Neural progenitor cell (in vitro differentiated cells): ENCODE results near the gene PAPPA2.

Source experiments
- CTCF ChIP-seq: fragments of 200-600 bp; sonication (generic); IDR thresholded peaks from 2 replicates; pipeline ENCODE4 v1.5.1; 2017; ENCODE audit warnings: antibody characterized with exemption, mild to moderate bottlenecking
- EZH2 ChIP-seq: fragments of 200-600 bp; sonication (generic); IDR thresholded peaks from 2 replicates; pipeline ENCODE4 v1.6.1; 2017; ENCODE audit warnings: antibody characterized with exemption, mild to moderate bottlenecking, moderate library complexity

- TF ChIP-seq CTCF, result no peak
- no peak for TF ChIP-seq EZH2
These were observed 149.8 kb downstream of the PAPPA2 start for GRCh38 chr1:176612791-176613190.
